Measurements from ENCODE around the gene FBXO7.

GRCh38 chr22:32522237-32522636 lies 47.6 kb downstream of the FBXO7 start:
- TF ChIP-seq CTCF (IDR thresholded peaks at IDR 0.05; ENCODE audit: low read depth, low read length), result no peak
- no peak for TF ChIP-seq EZH2phosphoT487 (IDR thresholded peaks at IDR 0.05; ENCODE audit: low read depth)

Data from OCI-LY3 (cell line).